Measurements from ENCODE around the gene IL1R1.
"Not testable (repeated sequence)": the region's sequence is repeated elsewhere in the genome, so short reads cannot be mapped to it uniquely, and the experiment has no call there.

IL1R1 gene

DNA sequence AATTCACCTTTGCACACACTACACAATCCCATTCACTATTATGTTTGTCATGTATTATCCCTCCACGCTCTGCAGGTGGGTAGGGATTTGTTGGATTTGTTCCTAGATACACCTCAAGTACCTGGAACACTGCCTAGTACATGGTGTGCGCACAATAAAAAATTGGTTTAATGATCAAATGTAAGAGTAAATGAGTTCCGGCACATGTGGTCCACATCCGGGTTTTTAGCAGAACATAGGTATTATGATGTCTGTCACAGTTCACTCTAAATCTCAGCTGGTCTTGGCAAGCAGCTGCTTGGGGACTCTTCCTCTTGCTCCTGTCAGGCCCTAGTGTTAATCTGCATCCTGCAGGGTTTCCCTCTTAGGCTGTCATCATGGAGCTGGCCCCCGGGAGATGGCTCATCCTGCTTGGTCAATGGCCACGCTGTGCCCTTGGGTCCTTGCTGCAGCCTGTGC is 21.8 kb upstream of the IL1R1 start:
- H3K27me3 Mint-ChIP-seq = peaks cover 10% of the 10 kb centered on the region
- H3K9me3 Mint-ChIP-seq = peaks cover 7 to 11% of the 10 kb centered on the region in 2 donors
- ATAC-seq (no peak), DNase-seq (no peak)
- H3K27ac Mint-ChIP-seq = no peak overlapping the region
- H3K4me3 Mint-ChIP-seq = no peak overlapping the region
- H3K4me1 Mint-ChIP-seq = no peaks in the 10 kb centered on the region

DNA sequence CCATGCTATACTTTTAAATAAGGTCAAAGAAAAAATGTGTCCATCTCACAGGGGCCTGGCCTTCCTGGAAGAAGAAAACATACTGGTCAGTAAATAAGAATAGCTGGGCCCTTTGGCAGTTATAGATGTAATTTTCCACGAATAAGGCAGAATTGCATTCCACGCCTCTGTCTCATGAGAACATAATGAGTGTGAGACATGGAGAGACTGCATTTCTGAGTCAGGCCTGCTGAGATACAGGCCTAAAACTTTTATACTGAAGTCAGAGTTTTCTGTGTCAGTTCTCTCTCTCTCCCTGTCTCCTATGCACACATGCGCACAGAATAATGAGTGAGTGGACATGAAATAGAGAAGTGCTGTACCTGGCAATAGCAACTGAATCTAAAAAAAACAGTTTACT is 20.4 kb upstream of the IL1R1 start:
- H3K27ac Mint-ChIP-seq = no peak overlapping the region
- ATAC-seq = no peak
- H3K9me3 Mint-ChIP-seq = peaks cover 9 to 12% of the 10 kb centered on the region in 2 donors

DNA sequence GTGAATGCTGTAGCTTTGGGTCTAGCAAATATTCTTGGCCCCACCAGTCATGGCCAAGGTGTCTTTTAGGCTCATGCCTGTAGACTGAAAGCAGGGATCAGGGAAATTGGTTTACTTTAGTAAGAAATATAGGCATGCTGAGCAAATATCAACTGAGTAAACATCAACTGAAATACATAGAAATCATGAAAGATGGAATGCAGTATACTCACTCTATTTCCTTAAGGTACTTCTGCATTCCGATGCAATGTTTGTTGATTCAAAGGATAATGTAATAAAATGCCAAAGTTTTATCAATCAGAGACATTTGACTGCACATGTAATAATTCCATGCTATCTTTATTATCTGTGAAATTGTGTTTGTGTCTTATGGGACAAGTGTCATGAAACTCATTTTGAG is 19.6 kb upstream of the IL1R1 start:
- H3K4me1 Mint-ChIP-seq = peaks cover 5% of the 10 kb centered on the region

More for the DNA sequence above, 20.4 kb upstream of the IL1R1 start:
- no peak for DNase-seq
- H3K4me3 Mint-ChIP-seq = no peak overlapping the region
- no peaks in the 10 kb centered on the region for H3K4me1 Mint-ChIP-seq
- H3K27me3 Mint-ChIP-seq = peaks cover 8% of the 10 kb centered on the region

DNA sequence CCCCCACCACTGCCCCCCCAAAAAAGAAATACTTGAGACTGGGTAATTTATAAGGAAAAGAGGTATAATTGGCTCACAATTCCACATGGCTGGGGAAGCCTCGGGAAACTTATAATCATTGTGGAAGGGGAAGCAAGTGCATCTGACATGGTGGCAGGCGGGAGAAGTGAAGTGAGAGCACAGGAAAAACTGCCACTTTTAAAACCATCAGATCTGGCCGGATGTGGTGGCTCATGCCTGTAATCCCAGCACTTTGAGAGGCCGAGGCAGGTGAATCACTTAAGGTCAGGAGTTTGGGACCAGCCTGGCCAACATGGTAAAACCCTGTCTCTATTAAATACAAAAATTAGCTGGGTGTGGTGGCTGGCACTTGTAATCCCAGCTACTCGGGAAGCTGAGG is 18.1 kb upstream of the IL1R1 start:
- not testable (repeated sequence) for H3K27ac Mint-ChIP-seq, DNase-seq, ATAC-seq, H3K27me3 Mint-ChIP-seq, H3K4me3 Mint-ChIP-seq, H3K4me1 Mint-ChIP-seq
- H3K9me3 Mint-ChIP-seq = peaks cover 13 to 15% of the 10 kb centered on the region in 2 donors

More for the DNA sequence above, 19.6 kb upstream of the IL1R1 start:
- DNase-seq = no peak
- Mint-ChIP-seq H3K9me3 (peaks cover 13 to 15% of the 10 kb centered on the region in 2 donors), H3K4me3 (no peak overlapping the region), H3K27ac (no peak overlapping the region), H3K27me3 (peaks cover 8% of the 10 kb centered on the region)
- no peak for ATAC-seq

DNA sequence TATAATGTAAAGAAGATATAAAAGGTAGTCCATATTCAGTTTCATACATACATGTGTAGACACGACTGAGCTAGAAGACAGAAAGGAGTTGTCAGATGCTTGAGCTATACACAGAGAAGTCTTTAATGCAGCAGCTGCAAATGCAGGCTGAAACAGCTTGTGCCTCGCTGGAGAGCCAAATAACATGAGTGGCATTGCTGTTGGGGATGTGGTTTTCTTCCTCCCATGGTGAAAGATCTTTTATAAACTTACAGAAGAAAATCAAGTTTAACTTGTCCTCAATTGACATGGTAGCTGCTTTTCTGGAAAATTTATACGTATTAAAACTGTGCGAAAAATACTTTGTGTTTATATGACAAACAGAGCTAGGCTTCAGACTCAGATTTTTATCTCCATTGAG is 16.4 kb upstream of the IL1R1 start:
- DNase-seq = no peak
- H3K27me3 Mint-ChIP-seq = peaks cover 7% of the 10 kb centered on the region
- H3K4me3 Mint-ChIP-seq = no peak overlapping the region
- peaks cover 16 to 17% of the 10 kb centered on the region in 2 donors for H3K9me3 Mint-ChIP-seq
- H3K4me1 Mint-ChIP-seq = peaks cover 7% of the 10 kb centered on the region
- ATAC-seq = no peak
- no peak overlapping the region for H3K27ac Mint-ChIP-seq

DNA sequence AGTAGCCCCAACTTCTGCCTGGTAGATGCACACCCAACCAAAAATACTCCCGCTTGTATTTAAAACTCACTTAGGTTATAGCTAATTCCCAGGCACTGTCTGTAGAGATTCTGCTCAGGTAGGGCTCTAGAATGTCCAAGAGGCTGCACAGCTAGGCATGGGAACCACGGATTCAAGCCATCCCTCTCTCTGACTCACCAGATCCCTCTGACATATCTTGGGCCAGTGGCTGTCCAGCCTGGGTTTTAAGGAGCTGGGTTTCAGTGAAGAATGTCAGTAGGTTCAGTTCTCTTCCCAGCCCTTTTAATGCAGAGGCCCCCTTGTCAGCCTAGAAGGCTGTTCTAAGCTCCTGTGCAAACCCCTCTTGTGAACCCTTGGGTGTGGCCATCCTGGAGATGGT is 15.9 kb upstream of the IL1R1 start:
- Mint-ChIP-seq H3K9me3 (peaks cover 21 to 22% of the 10 kb centered on the region in 2 donors), H3K4me1 (peaks cover 7% of the 10 kb centered on the region), H3K27ac (no peak overlapping the region), H3K27me3 (peaks cover 8% of the 10 kb centered on the region), H3K4me3 (no peak overlapping the region)
- DNase-seq (no peak), ATAC-seq (no peak)

DNA sequence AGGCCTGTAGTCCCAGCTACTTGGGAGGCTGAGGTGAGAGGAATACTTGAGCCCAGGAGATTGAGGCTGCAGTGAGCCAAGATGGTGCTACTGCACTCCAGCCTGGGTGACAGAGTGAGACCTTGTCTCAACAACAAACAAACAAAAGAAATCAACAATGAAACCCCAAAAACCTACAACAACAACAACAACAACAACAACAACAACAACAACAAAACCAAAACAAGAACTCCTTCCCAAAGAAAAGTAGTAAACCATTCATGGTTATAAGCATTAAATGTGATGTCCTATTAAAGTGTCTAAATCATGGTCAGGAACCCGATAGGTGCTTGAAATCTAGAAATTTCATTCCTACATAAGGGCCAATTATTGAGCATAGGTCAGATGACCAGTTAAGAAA is 13.5 kb upstream of the IL1R1 start:
- DNase-seq (no peak), ATAC-seq (no peak)
- no peak overlapping the region for H3K4me3 Mint-ChIP-seq
- H3K4me1 Mint-ChIP-seq = peaks cover 7% of the 10 kb centered on the region
- peak overlapping the region in 1 of 2 donors; percentile 42 for H3K27ac Mint-ChIP-seq
- peaks cover 22 to 30% of the 10 kb centered on the region in 2 donors for H3K9me3 Mint-ChIP-seq
- H3K27me3 Mint-ChIP-seq = peaks cover 9% of the 10 kb centered on the region

DNA sequence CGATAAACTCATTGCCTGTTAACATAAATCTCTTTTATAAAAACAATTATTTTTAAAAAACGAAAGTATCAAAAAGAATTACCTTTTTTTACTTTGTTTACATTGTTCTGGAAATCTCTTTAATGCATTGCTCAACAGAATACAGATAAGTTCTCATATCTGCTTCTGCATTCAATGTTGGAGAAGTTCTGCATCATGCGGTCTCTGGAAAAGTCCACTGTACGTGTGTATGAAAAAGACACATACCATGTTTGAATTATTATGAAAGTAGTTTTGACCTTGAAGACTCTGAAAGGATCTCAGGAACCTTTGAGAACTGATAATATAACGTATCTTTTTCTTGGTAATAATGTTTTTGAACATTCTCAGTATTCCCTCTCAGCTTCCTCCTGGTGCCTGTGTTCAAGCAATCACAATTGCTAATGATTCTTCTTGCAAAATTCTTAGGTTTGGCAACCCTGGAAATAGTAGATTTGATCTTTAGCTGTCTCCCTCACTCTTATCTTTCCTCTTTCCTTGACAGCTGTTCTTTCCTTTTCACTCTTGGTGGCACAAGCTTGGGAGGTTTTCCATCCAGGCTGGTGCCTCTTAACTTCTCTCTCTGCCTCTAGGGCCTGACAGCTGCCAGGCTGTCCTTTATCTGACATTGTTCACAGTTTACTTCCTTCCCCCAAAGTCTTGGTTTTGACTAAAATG is 12.4 kb upstream of the IL1R1 start:
- H3K27me3 Mint-ChIP-seq = peaks cover 14% of the 10 kb centered on the region
- H3K4me3 Mint-ChIP-seq = no peak overlapping the region
- H3K27ac Mint-ChIP-seq = no peak overlapping the region
- H3K4me1 Mint-ChIP-seq = peaks cover 7% of the 10 kb centered on the region
- ATAC-seq (no peak), DNase-seq (no peak)
- peaks cover 19 to 29% of the 10 kb centered on the region in 2 donors for H3K9me3 Mint-ChIP-seq

DNA sequence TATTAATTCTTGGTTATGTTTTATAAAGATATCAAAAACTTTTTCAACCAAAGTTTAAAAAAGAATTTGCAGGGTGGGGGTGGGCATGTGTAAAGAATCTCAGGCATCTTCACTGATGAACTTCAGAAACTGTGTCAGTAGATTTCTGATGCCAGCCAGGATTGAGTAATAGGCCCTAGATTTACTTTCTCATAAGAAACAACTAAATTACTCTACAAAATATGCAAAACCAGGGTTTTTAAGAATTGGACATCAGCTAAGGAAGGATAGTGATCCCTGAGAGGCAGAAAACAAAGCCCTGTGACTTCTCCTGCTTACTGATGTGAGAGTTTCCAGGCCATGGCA is 11.9 kb upstream of the IL1R1 start:
- ATAC-seq (no peak), DNase-seq (no peak)
- Mint-ChIP-seq H3K9me3 (peaks cover 14 to 24% of the 10 kb centered on the region in 2 donors), H3K4me1 (peaks cover 7% of the 10 kb centered on the region), H3K27me3 (peaks cover 14% of the 10 kb centered on the region), H3K27ac (no peak overlapping the region), H3K4me3 (no peak overlapping the region)

DNA sequence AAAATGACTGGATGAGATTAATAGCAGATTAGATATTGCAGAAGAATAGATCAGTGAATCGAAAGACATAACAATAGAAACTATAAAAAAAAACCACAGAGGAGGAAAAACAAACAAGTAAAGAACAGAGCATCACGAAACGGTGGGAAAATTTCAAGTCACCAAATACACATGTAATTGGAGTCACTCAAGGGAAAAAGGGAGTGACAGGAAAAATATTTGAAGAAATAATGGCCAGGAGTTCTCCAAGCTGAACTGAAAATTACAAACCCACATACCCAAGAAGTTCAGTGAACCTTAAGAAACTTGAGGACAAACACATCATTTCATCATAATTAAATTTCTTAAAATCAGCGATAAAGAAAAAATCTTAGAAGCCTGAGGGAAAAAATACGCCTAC is 11.0 kb upstream of the IL1R1 start:
- no peak for ATAC-seq
- Mint-ChIP-seq H3K9me3 (peaks cover 14 to 25% of the 10 kb centered on the region in 2 donors), H3K27ac (no peak overlapping the region), H3K27me3 (peaks cover 14% of the 10 kb centered on the region), H3K4me3 (no peak overlapping the region), H3K4me1 (peaks cover 8% of the 10 kb centered on the region)
- DNase-seq = no peak

DNA sequence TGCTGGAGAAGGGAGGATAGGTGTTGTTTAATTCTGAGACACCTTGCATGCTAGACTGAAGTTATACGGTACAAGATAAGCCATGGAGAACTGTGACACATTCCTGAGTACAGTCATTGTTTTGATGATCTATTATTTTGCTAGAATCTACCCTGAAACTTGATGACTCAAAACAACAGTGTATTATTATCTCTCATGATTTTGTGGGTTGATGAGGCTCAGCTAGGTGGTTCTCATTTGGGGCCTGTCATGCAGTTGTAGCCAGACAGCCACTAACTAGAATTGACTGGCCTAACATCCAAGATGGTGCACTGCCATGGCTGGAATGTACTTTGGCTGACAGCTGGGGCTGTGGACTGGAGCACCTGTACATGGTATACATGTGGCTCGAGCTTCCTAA is 5.4 kb upstream of the IL1R1 start:
- Mint-ChIP-seq H3K27me3 (peaks cover 26% of the 10 kb centered on the region), H3K4me3 (peak overlapping the region; percentile 14 to 29), H3K27ac (peak overlapping the region; percentile 80 to 94), H3K9me3 (peaks cover 19 to 33% of the 10 kb centered on the region in 2 donors), H3K4me1 (peaks cover 46% of the 10 kb centered on the region)
- DNase-seq (peak; percentile 31 to 66), ATAC-seq (peak; percentile 92)

DNA sequence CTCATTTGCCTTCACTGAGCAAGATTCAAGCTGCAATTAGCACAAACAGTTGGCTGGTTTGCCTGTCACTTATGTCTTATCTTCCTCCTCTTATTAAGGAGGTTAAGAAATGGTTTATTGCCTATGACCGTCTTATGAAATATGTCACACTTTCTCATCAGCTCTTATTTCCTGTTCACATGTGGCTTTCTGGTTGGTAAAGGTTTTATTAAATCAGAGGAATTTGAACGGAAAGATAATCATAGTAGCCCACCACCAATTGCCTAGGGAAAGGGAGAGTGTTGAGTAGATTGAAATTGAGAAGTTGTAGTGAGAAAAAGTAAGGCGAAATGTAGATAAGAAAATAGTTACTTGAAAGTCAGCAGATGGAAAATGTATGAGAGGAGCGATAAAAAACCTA is 4.2 kb upstream of the IL1R1 start:
- Mint-ChIP-seq H3K9me3 (peaks cover 26 to 33% of the 10 kb centered on the region in 2 donors), H3K27me3 (peaks cover 38% of the 10 kb centered on the region), H3K4me3 (peak overlapping the region; percentile 1 to 32), H3K4me1 (peaks cover 55% of the 10 kb centered on the region), H3K27ac (peak overlapping the region; percentile 39 to 90)
- ATAC-seq (peak; percentile 63), DNase-seq (peak in 1 of 2 donors; percentile 21)

DNA sequence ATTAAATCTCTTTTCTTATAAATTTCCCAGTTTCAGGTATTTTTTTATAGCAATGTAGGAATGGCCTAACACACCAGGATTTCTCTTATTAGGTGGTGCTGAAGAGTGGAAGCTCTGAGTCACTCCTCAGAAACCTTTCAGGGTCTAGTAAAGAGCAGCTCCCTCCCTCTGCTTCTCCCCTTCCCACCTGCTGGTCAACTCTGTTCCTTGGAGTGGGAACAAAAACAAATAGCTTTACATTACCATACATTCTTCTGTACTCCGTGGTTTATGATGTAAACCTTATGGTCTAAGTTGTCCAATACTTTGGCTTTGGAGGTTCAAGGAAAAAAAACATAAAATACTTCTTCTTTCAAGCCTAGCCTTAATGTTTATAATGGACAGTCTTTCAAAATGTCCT is 2.7 kb upstream of the IL1R1 start:
- H3K4me1 Mint-ChIP-seq = peaks cover 55% of the 10 kb centered on the region
- H3K4me3 Mint-ChIP-seq = no peak overlapping the region
- peaks cover 37 to 39% of the 10 kb centered on the region in 2 donors for H3K9me3 Mint-ChIP-seq
- ATAC-seq (no peak), DNase-seq (no peak)
- H3K27me3 Mint-ChIP-seq = peaks cover 43% of the 10 kb centered on the region
- H3K27ac Mint-ChIP-seq = peak overlapping the region in 1 of 2 donors; percentile 41

DNA sequence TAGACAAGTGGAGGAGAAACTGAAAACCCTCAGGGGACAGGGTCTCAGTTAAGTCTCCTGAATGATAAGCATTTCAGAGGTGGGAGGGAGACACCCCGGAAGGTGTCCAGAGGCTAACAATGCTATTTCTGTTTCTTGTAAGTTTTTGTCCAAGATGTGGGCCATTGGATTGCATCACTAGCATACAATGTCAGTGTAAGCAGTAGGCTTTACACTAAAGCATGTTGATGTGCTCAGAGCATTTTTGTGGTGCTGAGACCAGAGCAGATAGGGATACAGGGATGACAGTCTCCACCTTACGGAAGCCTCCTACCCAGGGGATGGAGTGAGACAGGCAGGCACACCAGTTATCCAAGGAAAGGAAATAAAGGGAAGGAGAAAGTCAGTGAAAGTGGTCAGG is 2.2 kb upstream of the IL1R1 start:
- H3K4me3 Mint-ChIP-seq = no peak overlapping the region
- peaks cover 55% of the 10 kb centered on the region for H3K4me1 Mint-ChIP-seq
- no peak for DNase-seq
- H3K27ac Mint-ChIP-seq = peak overlapping the region in 1 of 2 donors; percentile 57
- H3K27me3 Mint-ChIP-seq = peaks cover 48% of the 10 kb centered on the region
- H3K9me3 Mint-ChIP-seq = peaks cover 42 to 44% of the 10 kb centered on the region in 2 donors
- ATAC-seq = no peak

DNA sequence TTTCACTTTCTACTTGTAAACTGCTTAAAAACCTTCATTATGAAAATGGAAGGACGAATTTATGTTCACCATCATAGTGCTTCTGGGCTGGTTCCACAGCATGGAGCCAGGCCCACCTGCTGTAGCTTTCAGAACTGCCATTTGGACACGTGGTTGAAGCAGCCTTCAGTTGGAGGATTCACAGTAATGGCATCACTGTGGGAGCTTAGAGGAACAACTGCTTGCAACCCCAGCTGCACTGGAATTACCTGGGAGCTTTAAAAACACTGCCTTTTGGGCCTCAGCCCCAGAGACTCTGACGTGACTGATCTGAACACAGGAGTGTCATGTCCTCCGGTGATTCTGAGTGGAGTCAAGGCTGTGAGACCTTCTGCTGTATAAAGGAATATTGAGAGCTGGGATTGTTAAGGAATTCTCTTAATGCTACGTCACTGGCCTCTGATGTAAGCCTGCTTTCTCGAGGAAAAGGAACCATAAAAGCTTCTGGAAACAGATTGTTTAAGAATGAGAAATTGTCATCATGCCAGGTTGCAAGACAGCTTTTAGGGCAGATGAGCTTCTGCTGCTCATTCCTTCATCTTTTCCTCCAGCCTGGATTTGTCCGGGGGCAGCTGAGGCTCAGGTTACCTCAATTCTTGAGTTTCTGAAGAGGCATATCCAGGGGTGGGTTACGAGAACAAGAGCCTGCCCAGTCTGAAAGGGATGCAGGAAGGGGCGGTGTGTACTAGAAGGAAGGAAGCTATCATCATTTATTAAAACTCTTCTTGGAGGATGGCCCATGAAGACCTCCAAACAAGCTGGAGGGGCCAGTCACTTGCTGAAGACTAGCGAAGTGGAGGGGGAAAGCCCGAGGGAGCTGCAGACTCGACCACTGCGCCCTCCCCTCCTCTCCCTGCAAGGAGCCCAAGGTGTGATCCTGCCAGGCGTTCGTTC is 1.3 kb upstream of the IL1R1 start:
- peaks cover 51% of the 10 kb centered on the region for H3K27me3 Mint-ChIP-seq
- no peak overlapping the region for H3K27ac Mint-ChIP-seq
- peak overlapping the region in 1 of 2 donors; percentile 79 for H3K4me3 Mint-ChIP-seq
- ATAC-seq = no peak
- peaks cover 55% of the 10 kb centered on the region for H3K4me1 Mint-ChIP-seq
- H3K9me3 Mint-ChIP-seq = peaks cover 51 to 52% of the 10 kb centered on the region in 2 donors
- no peak for DNase-seq

Data from stimulated activated naive CD8-positive, alpha-beta T cell treated with anti-CD3 and anti-CD28 coated beads, Interleukin-15, amount 100 ng/mL, for 72 hours (primary cell).